Adipose tissue (tissue), 3 donors: ENCODE measurements around the gene JAK3. TPM values are rescaled to one million over a fixed set of nuclear protein-coding genes. Genes with fewer than 3 reads are reported as not detected.

Experiments
- H3K27ac ChIP-seq: one replicate; pipeline ENCODE4 v1.5.1; 2013; ENCODE audit warnings: low read depth, low read length
- whole genome bisulfite sequencing, 3 donors: extraction: QIAGEN DNeasy Blood & Tissue Kit; methylation state at CpG; one replicate each; pipeline ENCODE4 v1.1.7; 2013; 5-methylcytosine and 5-hydroxymethylcytosine counted together
- polyA plus RNA-seq, 3 donors: library from polyadenylated mRNA; stranded (reverse); fragments of 200-250 nt; gene quantifications; one replicate each; pipeline ENCODE4 v1.2.3, GENCODE V29; 2013
- donor health status: healthy with polysubstance abuse.
- donor health status: Bipolar disorder and iron deficiency.
- donor health status: healthy.

Gene JAK3
- polyA plus RNA-seq, 3 donors = 1.9 to 11.1 (median 9.7) TPM

DNA sequence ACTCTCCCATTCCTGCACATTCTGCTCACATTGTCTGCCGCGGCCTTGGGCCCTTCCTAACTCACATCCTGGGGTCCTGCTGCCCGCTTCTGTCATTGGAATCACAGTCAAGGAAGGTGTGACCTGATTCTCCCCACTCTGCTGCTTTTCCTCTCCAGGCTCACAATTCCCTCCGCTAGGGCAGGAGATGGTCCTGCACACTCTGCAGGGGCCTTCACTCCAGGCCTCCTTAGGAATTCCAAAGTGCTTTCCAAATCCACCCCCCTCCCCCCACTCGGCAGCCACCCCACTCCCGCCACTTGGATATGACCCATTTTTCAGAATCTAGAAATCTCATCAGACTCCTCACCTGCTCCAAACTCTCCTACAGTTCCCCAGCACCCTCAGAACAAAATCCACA lies 20.9 kb upstream of the JAK3 start:
- WGBS, 3 donors = 50 to 73% (median 68%) methylated on average over 6 of the region's 6 CpGs
- no peak overlapping the region for H3K27ac ChIP-seq

GRCh38 chr19:17866964-17867486 lies 19.2 kb upstream of the JAK3 start:
- no peak overlapping the region for H3K27ac ChIP-seq
- 58 to 77% (median 66%) methylated on average over 11 of the region's 11 CpGs for WGBS, 3 donors

- WGBS, 3 donors = 85 to 90% (median 86%) methylated on average over 8 of the region's 8 CpGs
- no peak overlapping the region for H3K27ac ChIP-seq
Measured at GRCh38 chr19:17866312-17866963, 18.7 kb upstream of the JAK3 start.

- WGBS, 3 donors = 66 to 76% (median 67%) methylated on average over 13 of the region's 13 CpGs
- no peak overlapping the region for H3K27ac ChIP-seq
Measured at GRCh38 chr19:17865364-17866311, 17.9 kb upstream of the JAK3 start.

DNA sequence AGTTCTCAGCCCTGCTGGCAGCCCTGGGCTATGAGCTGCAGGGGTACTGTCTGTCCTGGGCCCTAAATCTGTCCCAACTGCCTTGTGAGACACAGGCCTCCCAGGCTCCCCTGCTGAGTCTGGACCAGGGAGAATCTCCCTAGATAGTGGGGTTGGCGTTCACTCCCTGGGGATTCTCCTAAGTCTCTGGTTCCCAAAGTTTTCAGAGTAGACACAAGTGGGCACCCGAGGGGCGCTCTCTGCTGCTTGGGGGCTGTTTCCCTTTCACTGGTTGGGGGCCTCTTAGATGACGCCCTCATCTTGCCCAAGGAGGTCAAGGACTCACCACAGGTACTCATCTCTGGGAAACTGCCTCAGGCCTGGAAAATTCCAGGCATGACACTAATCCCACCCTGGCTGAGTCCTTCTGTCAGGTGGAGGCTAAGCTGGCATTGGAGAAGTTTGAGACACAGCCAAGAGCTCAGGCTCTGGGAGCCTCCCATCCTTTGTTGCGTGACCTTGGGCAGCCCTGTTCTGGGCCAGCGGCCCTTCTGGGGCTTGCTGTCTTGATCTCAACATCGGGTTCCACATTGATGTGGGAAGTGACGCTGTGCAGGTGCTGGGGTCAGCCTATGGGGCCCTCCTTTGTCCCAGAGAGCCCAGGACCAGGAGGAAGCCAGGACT lies 15.9 kb upstream of the JAK3 start:
- no peak overlapping the region for H3K27ac ChIP-seq
- 70 to 83% (median 79%) methylated on average over 8 of the region's 8 CpGs for WGBS, 3 donors

GRCh38 chr19:17862711-17863519 lies 15.1 kb upstream of the JAK3 start:
- 81 to 90% (median 88%) methylated on average over 24 to 31 of the region's 31 CpGs for whole genome bisulfite sequencing, 3 donors
- H3K27ac ChIP-seq = no peak overlapping the region

DNA sequence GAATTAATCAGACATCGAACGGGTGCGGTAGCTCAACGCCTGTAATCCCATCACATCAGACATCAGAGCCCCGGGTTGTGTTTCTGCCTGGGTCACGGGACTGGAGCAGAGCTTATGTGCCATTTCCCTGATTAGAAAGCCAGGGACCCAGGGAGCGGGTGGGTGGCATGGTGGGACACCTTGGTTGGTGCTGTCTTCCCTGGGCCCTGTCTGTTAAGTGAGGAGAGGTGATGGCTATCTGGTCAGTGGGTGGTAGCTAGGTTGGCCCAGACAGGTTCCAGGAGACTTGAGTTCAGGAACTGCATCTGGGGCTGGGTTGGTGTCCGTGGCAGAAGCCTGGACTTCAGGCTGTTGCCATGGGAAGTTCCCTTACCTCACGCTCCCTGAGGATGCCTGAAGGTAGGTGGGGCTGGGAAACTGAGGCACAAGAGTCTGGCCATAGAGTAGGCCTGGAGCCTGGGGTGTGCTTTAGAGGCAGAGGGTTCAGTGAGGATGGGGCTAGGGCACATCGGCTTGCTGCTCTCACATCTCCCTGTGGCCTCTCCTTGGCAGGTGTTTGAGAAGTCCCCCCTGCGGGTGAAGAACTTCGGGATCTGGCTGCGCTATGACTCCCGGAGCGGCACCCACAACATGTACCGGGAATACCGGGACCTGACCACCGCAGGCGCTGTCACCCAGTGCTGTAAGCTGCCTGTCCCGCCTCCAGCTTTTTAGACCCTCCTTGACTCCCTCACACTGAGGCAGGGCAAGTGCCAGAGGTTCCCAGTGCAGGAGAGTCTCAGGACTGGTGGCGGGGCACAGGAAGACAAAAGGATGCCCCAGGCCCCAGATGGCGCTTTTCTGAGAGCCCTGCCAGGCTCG lies 14.0 kb upstream of the JAK3 start:
- WGBS, 3 donors = 78 to 81% (median 79%) methylated on average over 21 to 23 of the region's 23 CpGs
- no peak overlapping the region for H3K27ac ChIP-seq

GRCh38 chr19:17860993-17861360 lies 13.2 kb upstream of the JAK3 start:
- H3K27ac ChIP-seq = no peak overlapping the region
- 30 to 47% (median 36%) methylated on average over 4 to 7 of the region's 7 CpGs for WGBS, 3 donors

GRCh38 chr19:17860331-17860992 lies 12.7 kb upstream of the JAK3 start:
- peak overlapping the region; percentile 79 for H3K27ac ChIP-seq
- WGBS, 3 donors = 0 to 1% (median 1%) methylated on average over 22 of the region's 22 CpGs

DNA sequence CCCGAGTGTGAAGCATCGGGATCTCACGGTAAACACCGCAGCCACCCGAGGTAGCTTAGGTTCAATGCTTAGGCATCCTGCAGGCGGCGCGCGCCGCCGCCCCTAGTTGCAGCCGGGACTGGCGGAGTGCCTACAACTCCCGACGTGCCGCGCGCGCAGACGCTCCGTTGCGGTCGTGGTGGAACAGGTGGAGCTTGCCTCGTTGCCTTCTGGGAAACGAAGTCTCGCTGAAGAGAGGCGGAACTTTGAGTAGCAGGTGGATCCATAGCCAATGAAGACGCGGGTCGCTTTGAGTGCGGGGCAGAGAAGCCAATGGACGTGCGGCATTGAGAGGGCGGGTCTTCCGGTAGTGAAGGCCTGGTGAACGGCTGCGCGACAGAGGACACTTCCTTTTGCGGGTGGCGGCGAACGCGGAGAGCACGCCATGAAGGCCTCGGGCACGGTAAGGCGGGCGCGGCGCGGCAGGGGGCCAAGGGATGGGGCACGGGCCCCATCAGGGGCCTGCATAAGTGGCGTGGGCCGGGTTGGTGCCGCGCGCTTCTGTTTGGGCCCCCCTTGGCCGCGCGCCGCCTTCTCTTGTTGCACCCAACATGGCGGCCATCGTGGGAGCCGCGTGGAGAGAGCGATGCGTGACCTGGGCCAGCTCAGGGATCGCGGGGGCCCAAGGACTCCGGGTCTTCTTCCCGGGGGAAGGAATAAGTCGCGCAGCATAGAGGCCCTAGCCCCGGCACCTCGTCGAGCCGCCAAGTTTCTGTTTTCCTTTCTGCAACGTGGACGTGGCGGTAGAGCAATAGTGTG lies 11.9 kb upstream of the JAK3 start, which contains the start of gene RPL18A:
RPL18A (plus strand) TSS at position 378 of the 798 bp plus-strand sequence; CDS start at position 425, 47 bp downstream.
- 0 to 1% (median 0%) methylated on average over 75 to 80 of the region's 80 CpGs for WGBS, 3 donors
- H3K27ac ChIP-seq = peak within 1 kb of the TSS; percentile 79

DNA sequence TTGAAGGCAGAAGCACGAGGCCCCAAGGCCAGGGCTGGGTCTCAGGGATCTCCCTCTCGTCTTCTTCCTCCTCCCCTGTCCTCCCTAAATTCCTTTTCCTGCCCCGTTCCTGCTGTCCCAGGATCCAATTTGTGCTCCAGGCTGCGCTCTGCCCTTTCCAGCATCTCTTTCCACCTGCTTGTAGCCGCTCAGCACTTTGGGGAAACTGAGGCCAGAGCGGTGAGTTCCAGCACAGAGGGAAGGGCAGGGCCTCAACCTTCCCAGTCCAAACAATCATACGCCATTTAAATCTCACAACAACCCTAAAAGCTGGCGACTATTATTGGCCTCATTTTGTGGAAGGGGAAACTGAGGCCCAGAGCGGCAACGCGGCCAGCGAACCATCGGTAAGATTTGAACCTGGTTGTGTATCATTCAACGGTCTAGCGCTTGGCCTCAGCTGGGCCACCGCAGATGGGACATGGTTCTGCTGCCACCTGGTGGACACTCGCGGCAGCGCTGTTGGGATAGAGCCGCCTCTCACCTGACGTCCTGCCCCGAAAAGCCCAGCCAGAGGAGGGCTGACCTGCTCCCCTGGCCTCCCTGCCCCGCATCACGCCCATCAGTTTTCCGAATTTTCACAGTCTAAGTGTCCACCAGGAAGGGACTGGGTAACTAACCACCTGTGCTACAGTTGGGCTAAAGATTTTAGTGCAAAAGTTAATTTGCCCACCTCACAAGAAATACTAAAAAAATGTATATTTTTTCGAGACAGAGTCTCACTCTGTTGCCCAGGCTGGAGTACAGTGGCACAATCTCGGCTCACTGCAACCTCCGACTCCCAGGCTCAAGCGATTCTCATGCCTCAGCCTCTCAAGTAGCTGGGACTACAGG lies 7.7 kb upstream of the JAK3 start:
- no peak overlapping the region for H3K27ac ChIP-seq
- WGBS, 3 donors = 12 to 16% (median 15%) methylated on average over 29 of the region's 29 CpGs

DNA sequence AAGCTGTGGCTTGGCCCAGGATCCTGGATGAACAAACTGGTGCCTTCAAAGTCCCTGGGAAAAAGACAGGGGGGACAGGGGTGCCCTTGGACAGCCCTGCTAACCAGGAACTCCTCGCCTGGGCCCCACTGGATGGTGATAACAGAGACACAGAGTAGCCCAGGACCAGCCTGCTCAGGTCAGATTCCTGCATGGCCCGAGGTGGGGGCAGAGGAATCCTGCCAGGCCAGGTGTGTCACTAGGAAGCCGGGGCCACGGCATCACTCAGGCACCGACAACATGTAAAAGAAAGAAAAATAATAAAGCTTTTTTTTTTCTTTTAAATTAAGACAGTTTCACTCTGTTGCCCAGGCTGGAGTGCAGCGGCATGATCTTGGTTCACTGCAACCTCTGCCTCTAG lies 6.3 kb upstream of the JAK3 start:
- no peak overlapping the region for H3K27ac ChIP-seq
- WGBS, 3 donors = 69 to 96% (median 93%) methylated on average over 6 of the region's 6 CpGs

GRCh38 chr19:17848595-17849292 lies 962 bp upstream of the JAK3 start:
- H3K27ac ChIP-seq = no peak overlapping the region
- WGBS, 3 donors = 56 to 76% (median 69%) methylated on average over 14 of the region's 14 CpGs

GRCh38 chr19:17846146-17846545 lies 1.6 kb downstream of the JAK3 start:
- WGBS, 3 donors = 59 to 78% (median 63%) methylated on average over 8 of the region's 8 CpGs
- H3K27ac ChIP-seq = no peak overlapping the region
